GM12872 (cell line): ENCODE data around the gene LAMA1.

Source experiments
- CTCF ChIP-seq: IDR thresholded peaks from 3 replicates; pipeline ENCODE4 v1.5.1; 2011; ENCODE audit warnings: low read depth, mild to moderate bottlenecking, low read length, moderate library complexity; ENCODE audit not compliant: insufficient read depth

The LAMA1 gene

GRCh38 chr18:7004009-7004408, 113.6 kb downstream of the LAMA1 start:
- TF ChIP-seq CTCF, result no peak

GRCh38 chr18:7002107-7002506, 115.5 kb downstream of the LAMA1 start:
- no peak for TF ChIP-seq CTCF

- TF ChIP-seq CTCF, result peak; percentile 32; the same call in 1 of the 3 replicates
Measured at GRCh38 chr18:7000484-7001096, 117.0 kb downstream of the LAMA1 start.

GRCh38 chr18:6997808-6998207, 119.8 kb downstream of the LAMA1 start:
- TF ChIP-seq CTCF, result no peak

- no peak for TF ChIP-seq CTCF
Measured at GRCh38 chr18:6994771-6995430, 122.7 kb downstream of the LAMA1 start.

GRCh38 chr18:6994056-6994770, 123.4 kb downstream of the LAMA1 start:
- TF ChIP-seq CTCF, result no peak

- TF ChIP-seq CTCF, result no peak
Measured at GRCh38 chr18:6992761-6993160, 124.8 kb downstream of the LAMA1 start.
